ENCODE measurements around the gene FHOD1.
A peak's percentile ranks its signal among the peaks of the same experiment; 100 is the strongest.

The FHOD1 gene

DNA sequence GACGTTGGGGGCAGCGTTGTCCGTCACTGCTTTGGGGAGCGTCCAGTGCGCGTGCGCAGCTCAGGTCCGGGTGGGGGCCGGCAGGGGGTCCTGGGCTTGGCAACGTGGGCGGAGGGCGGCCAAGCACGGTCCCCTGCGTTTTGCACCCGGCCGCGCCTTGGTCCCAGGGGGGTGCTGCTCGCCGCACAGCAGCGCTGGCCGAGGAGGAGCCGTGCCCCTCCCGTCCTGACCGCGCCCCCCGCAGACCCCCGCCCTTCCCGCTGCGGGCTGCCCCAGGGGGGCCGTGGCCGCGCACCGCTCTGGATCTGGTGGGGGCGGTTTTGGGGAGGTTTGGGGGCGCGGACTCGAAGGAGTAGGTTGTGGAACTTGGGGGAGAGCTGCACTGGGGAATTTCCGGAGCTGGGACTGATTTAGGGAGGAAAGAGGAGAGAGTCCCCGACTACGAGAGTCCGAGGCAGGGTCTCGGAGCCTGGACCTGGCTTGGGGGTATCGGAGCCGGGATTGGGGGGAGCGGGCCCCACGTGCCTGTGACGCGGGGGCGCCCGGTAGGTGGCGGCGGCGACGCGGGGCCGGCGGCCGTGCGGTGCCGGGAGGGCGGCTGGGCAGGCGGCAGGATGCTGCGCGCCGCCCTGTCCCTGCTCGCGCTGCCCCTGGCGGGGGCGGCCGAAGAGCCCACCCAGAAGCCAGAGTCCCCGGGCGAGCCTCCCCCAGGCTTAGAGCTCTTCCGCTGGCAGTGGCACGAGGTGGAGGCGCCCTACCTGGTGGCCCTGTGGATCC, 1.3 kb upstream of the FHOD1 start, which contains the start of gene SLC9A5:
TSS of gene SLC9A5 (plus strand) at position 579 of the 777 bp plus-strand sequence. CDS start at position 615, 36 bp downstream.
- DNase-seq: no peak

DNA sequence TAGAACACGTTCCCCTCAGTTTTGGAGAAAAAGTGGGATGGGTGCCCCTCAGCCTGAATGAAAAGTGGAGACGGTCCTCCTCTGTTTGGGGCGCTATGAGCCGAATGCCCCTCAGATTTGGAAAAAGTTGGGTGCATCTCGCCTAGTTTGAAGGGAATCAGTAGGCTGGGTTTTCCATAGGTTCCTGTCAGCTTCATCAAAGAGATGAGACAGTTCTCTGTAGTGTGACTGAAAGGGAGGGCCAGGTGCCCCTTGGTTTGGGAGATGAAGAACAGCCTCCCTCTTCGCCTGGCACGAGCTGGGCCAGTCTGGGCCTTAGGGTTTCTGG, 756 bp upstream of the FHOD1 start:
- DNase-seq: no peak

DNA sequence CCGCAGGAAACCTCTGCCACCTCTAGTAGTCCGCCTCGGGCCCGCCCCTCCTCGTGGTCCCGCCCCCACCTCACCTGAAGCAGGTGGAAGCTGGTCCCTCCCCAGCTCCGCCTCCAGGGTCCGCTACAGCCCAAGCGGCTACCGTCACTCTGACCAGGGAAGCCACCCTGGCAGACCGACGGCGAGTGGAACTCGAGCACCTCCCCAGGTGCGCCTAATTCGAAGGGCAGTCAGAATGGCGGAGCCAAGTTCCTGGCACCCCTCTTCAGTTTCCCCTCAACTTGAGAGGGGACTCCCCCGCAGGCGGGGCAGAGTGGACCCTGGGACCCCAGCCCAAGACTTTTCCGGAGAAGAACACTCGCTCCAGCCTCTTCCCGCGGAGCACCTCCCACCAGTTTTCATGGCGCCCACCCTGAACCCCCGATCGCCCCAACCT, 507 bp downstream of the FHOD1 start:
- peak; percentile 70 for DNase-seq

DNA sequence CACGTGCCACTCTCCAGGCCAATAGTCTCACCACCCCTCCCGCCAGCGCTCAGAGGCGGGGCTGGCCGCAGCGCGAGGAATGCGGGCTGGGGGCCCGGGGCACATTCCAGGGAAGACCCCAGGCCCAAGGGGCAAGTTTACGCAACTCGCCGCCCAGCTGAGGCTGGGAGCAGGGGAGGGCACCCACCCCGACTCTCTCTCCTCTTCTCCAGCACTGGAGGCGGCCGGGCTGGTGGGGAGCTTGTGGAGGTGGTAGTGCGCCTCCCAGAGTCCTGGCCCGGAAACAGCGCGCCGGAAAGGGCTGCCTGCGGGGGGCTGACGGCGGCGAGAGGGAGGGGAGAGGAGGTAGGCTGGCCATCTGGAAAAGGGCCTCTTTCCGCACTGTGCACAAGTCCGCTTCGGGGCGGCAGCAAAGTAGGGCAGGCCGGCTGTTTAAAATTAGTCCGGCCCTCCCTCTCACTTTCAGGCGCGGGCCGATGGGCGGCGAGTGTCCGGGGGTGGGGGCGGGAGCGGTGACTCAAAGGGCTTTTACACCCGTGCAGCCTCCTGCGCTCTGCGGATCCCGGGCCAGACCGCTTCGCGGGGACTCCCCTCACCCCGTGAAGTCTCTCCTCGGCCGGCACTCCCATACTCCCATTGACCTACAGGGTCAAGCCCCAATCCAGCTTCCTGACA, 1.1 kb downstream of the FHOD1 start:
- DNase-seq: peak; percentile 84

- no peak for DNase-seq
Measured at GRCh38 chr16:67245674-67246080, 1.6 kb downstream of the FHOD1 start.

DNA sequence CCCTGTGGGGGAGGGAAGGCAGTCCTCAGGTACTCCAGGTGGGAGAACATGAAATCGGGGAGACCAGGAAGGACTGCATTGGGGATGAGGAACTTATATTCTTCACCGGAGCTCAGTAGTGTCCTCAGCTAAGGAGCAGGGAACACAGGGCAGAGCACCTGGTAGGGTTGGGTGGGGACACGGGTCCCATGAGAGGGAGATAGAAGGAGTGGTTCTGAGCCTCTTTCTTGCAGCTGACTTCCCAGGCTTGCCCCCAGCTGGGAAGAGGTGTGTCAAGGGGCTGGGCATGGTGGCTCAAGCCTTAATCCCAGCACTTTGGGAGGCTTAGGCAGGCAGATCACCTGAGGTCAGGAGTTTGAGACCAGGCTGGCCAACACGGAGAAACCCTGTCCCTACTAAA, 2.1 kb downstream of the FHOD1 start:
- no peak for DNase-seq

DNA sequence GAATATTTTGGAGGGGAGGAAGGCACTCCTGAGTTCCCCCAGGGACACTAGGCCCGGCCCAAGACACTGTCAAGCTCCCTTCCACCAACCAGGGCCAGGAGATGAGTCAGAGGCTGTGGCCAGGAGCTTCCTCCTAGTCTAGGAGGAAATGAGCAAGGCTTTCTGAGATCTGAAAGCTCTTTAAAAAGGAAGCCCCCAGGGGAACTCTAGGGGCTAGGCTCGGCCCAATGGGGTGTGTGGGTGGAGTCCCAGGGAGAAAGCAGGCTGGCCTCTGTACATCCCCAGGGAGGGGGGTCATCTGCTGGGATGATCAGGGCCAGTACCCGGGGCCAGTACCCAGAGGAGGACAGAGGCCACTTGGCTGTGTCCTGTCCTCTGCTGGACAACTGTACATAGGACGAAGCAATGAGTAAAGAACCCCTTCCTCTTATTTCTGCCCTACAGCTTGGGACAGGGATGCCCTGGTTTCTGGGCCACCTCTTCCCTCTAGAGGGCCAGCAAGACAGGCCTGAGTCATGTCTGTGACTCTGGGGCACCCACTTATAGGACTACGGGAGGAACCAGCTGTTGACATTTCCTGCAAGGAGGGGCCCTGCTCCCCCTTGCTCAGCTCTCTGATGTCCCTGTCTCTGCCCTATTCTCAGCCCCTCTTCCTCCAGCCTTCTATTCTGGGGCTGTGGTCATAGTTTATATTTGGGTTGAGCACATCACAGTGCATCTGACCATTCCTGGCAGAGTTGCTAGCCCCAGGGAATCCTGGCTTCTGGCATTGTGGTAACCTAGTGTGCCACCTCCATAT, 2.7 kb downstream of the FHOD1 start:
- DNase-seq: no peak

- no peak for DNase-seq
Measured at GRCh38 chr16:67243481-67243880, 3.8 kb downstream of the FHOD1 start.

DNA sequence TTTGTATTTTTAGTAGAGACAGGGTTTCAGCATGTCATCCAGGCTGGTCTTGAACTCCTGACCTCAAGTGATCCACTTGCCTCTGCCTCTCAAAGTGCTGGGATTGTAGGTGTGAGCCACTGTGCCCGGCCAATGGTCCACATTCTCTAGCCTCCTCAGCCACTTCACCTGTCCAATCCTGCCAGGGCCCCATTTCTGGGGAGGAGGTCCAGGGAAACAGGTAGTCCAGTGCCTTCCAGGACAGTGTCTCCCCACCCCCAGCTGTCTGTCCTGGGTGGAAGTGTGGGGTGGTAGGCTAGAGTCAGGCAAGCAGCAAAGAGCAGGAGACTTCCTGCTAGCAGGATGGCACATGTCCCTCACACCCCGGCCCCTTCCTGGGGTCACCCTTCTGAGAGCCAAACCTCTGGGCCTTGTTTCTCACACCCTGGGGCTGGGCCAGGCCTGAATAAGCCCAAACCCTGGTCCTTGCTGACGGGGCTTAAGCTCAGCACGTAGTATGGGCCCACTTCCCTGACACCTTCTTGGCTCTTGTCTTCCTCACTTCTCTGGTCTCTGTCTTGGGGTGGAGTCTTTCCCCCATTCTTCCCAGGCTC, 5.0 kb downstream of the FHOD1 start:
- peak; percentile 22 for DNase-seq

DNA sequence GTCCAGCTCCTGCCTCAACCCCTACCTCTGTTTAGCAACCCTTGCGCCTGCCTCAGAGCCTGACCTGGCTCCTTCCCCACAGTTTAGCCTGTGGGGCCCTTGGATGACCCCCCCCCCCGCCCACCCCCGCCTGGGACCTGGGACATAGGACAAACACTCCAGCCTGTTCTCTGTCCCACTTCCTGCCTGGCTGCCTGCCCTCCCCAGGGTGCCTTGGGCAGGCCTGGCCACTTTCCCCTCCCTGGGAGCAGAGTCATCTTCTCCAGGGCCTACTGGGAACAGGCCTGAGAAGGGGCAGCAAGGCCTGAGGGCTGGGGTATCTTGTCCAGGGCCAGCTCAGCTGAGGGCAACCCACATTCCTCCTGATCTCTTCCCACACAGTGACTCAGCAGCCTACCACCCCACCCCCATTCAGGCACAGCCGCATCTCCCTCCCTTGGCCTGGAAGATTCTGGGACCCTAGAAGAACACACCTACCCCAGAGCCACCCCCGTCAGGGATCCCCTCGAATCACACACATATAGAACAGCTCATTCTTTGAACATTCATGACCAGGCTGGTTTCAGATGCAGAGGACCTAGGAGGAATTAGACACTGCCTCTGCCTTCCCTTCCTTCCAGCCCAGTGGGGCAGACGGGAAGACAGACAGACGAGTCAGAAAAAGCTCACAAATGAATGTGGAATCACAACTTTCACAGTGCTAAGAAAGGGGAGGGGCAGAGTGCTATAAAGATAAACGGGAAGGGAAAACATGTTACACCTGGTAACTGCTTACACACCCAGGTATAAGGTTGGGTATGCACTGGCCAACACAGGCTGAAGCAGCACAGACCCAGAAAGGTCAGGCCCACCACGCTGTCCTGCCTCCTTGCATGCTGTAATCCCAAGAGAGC, 6.0 kb downstream of the FHOD1 start:
- no peak for DNase-seq

DNA sequence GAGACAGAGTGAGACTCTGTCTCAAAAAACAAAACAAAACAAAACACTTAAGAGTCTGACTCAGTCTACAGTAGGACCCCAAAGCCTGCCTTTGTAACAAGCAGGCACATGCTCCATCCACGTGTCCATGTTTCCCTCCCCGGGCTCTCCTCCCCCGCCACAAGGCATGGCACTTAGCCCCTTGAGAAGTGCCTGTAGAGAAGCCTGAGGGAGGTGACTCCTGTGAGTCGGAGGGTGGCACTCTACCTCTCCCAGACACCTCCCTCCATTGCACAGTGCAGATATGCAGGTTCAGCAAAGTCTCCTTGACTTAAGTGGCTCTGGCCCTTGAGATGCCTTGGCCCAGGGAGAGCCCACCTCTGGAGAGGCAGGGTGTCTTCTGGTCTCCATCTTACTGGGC, 6.8 kb downstream of the FHOD1 start:
- DNase-seq: no peak

- DNase-seq: no peak
Measured at GRCh38 chr16:67238806-67239470, 8.3 kb downstream of the FHOD1 start.

DNA sequence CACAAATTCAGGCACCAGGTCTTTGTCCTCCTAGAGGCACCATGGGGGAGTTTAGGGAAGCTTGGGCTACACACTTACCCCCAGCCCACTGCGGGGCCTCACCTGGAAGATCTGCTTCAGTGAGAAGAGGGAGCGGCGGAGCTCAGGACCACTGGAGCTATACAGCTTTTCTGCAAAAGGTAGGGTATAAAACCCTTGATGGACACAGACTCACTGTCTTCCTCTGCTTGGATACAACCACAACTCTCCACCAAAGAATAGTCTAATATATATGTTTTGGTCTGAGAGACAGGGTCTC, 9.1 kb downstream of the FHOD1 start:
- DNase-seq: no peak

GRCh38 chr16:67237396-67238277, 9.6 kb downstream of the FHOD1 start:
- DNase-seq: no peak

DNA sequence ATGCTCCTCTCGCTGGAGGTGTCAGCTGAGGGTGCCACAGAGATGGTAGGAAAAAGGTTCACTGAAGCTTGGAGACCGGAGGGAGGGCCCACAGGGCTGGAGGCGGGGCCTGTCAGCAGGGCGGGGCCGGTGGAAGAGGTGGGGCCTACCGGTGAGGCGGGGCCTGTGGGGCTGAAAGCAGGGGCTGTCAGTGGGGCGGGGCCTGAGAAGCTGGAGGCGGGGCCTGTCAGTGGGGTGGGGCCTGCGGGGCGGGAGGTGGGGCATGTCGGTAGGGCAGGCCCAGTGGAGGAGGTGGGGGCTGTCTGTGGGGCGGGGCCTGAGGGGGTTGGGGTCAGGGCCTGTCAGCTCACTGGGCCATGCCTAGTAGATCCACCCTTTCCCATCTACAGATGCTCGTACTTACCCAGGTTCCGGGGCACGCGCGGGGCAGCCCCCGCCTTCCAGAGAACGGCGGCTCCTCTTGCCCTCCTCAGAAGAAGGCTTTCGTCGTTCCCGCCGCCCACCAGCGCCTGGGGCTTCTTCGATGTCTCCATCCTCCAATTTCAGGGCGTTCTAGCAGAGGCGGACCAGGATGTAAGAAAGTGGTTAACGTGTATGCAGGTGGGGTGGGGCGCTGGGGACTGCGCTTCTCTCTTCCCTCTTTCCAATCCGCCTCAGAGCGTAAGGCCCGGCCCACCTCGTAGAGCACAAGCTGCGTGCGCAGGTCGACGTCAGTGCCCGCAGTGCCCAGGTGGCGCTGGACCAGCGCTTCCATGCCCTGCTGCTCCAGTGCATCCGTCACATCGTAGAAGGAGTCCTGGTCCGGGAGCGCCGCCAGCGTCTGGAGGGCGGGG, 10.5 kb downstream of the FHOD1 start:
- no peak for DNase-seq

DNA sequence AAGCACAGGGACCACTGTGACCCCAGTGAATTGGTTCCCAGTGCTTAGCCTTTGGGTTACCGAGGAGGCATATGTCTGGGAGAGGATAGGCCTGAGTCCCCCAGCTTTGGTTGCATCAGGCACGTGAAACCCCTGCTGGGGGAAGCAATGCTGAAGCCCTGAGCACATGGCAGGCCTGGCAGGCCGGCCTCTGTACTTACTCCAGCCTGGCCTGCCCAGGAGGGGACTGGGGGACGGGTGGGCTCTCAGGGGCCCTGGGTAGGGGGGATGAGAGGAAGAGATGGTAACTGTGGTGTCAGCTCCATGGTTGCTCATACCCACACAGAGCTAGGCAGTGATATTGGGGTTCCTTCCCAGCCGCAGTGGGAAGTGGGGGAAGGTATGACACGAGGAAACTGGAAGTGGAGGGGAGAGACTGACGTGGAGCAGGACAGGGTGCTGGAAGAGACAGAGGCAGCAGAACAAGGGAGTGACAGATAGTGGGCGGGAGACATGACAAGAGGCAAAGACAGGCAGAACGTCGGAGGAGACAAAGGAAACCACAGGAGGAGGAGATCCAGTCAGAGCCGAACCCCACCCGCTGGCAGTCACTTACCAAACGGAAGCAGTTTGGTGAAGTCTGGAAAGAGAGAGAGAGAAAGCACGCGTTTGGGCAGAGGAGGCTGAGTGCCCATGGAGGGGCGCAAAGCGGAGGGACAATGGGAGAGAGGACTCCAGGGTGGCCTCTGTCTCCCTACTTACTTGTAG, 11.3 kb downstream of the FHOD1 start:
- no peak for DNase-seq

- DNase-seq: no peak
Measured at GRCh38 chr16:67234180-67234597, 13.1 kb downstream of the FHOD1 start.

DNA sequence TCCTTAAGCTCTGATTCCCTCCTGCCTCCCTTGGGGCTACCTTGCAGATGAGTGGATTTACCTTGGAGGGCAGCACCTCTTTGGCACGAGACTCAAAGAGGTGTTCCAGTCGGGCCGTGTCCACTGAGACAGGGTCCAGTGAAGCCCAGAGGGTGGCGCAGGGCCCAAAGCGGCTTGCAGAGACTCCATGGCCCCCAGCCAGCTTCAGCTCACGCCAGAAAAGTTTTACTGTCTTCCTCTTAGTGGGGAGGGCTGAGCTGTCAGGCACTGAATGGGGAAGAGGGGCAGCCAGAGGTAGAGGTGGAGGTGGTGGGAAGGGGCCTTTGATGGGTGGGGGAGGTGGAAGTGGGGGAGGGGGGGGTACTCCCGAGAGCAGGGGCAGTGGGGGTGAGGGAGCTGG, 13.7 kb downstream of the FHOD1 start:
- DNase-seq: no peak
